Fibroblast of villous mesenchyme (primary cell): ENCODE data around the gene COL26A1. TPM values are rescaled to one million over a fixed set of nuclear protein-coding genes. Genes with fewer than 3 reads are reported as not detected.

ENCODE experiments used
- DNase-seq: peaks from one replicate; pipeline ENCODE4 v3.0.0-alpha.2; 2010; ENCODE audit warnings: low read depth
- H3K4me3 ChIP-seq: 2 replicates; pipeline ENCODE4 v1.5.1; 2011; ENCODE audit warnings: low read depth, mild to moderate bottlenecking, low read length
- total RNA-seq: library from RNA; depleted of rRNA; stranded (reverse); fragments of >200 nt; gene quantifications from 2 replicates; pipeline ENCODE4 v1.2.3, GENCODE V29; 2012
- TF ChIP-seq, protein P1 (sequence below): IDR thresholded peaks from 2 replicates; pipeline ENCODE4 v1.5.1; 2012; ENCODE audit warnings: low read depth, mild to moderate bottlenecking, low read length; ENCODE audit not compliant: insufficient read depth

COL26A1 gene
- total RNA-seq, 1 donor: not detected

DNA sequence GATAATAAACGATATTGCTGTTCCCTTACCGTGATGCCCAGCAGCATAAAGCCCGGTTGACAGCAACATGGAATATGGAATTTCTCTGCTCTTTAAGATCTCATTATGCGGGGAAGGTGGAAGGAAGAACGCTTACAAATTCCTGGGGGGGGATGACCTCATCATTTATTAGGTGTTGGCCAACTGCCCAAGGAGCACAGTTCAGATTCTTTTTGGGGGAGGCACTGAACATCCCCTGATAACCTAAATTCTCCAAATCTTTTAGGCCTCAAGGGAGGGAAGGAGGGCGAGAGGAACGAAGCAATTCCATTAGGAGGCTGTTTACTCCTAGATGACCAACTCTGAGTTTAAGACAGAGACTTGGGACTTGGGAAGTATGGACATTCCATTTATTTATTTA lies 5.2 kb upstream of the COL26A1 start:
- H3K4me3 ChIP-seq: no peak overlapping the region
- no peak for DNase-seq
- TF ChIP-seq, protein P1, sequence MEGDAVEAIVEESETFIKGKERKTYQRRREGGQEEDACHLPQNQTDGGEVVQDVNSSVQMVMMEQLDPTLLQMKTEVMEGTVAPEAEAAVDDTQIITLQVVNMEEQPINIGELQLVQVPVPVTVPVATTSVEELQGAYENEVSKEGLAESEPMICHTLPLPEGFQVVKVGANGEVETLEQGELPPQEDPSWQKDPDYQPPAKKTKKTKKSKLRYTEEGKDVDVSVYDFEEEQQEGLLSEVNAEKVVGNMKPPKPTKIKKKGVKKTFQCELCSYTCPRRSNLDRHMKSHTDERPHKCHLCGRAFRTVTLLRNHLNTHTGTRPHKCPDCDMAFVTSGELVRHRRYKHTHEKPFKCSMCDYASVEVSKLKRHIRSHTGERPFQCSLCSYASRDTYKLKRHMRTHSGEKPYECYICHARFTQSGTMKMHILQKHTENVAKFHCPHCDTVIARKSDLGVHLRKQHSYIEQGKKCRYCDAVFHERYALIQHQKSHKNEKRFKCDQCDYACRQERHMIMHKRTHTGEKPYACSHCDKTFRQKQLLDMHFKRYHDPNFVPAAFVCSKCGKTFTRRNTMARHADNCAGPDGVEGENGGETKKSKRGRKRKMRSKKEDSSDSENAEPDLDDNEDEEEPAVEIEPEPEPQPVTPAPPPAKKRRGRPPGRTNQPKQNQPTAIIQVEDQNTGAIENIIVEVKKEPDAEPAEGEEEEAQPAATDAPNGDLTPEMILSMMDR: no peak

DNA sequence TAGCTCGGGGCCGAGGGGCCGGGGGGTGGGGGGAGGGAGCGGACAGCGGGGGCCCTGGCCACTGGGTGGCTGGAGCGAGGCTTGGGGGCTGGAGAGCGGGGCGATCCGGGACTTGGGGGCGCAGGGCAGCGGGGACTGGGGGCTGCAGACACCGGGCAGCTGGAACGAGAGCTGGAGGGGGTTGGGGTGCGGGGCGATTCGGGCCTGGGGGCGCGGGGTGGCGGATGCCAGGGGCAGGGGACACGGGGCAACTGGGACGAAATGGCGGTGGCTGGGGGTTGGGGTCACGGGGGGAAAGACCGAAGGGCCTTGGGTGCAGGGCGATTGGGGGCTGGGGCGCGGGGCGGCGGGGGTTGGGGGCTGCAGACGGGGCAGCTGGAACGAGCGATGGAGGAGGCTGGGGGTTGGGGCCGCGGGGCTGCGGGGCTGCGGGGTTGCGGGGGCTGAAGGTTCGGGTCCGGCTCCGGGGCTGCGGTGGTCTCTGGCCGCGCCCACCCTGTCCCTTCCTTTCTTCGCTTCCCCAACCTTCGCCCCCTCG lies 590 bp downstream of the COL26A1 start:
- peak overlapping the region; percentile 38 for H3K4me3 ChIP-seq
- TF ChIP-seq, protein P1: no peak
- DNase-seq: no peak

DNA sequence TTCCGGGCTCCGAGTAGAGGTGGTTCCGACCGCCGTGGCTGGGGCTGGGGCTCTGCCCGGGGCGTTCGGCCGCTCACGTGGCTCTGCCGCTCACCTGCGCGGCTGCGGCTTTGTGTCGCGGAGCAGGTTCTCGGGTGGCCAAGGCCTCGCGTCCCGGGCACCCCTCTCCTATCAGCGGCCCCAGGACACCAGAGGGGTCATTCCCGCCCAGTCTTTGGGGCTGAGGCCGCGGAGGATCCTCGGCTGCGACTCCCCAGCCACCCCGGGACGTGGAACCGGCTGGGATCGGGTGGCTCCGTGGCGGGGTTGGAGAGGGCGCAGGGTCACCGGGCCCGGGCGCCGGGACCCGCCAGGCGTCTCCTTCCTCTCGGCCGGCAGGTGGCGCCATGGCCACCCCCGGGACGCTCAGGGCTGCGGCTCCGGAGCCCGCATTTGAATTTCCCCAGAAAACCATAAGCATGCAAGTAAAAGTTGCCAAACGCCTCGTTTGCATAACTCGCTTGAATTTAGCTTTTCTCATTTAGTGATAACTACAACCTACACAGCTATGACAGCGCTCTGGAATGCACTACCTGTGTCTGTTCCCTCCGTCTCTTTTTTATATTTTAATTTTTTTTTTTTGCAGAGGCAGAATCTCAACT lies 1.2 kb downstream of the COL26A1 start:
- peak overlapping the region; percentile 38 for H3K4me3 ChIP-seq
- TF ChIP-seq, protein P1: peak; percentile 83
- DNase-seq: peak; percentile 61

DNA sequence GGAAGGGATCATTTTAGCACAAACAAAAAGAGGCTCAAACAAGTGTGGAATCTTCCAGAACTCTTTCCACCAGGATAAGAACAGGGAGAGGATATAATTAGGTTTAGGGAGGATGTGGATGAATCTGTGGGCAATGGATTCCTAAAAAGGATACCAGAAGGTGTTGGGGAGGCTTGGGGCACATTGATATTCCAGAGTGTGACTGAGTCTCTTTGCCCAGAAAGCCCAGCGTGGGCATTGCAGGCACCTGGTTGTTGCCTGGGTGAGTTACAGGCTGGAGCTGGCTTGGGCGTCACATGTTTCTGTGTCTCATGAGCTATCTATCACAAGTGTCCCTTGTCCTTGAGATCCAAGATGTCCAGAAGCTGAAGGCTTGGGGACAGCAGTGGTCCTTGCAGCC lies 3.3 kb downstream of the COL26A1 start:
- no peak overlapping the region for H3K4me3 ChIP-seq
- DNase-seq: no peak
- TF ChIP-seq, protein P1: no peak

DNA sequence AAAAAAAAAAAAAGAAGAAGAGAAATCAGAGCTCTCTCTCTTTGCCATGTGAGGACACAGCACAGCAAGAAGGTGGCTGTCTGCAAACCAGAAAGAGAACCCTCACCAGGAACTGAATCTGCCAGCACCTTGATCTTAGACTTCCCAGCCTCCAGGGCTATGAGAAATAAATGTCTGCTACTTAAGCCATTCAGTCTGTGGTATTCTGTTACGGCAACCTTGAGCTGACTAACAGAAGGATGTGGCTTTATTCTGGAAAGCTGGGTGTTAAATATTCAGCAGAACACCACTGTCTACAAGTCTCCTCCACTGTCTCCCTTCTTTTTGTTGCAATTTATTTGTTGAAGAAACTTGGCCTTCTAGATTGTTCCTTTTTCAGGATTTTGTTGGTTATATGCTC lies 5.0 kb downstream of the COL26A1 start:
- TF ChIP-seq, protein P1: no peak
- no peak for DNase-seq
- no peak overlapping the region for H3K4me3 ChIP-seq

DNA sequence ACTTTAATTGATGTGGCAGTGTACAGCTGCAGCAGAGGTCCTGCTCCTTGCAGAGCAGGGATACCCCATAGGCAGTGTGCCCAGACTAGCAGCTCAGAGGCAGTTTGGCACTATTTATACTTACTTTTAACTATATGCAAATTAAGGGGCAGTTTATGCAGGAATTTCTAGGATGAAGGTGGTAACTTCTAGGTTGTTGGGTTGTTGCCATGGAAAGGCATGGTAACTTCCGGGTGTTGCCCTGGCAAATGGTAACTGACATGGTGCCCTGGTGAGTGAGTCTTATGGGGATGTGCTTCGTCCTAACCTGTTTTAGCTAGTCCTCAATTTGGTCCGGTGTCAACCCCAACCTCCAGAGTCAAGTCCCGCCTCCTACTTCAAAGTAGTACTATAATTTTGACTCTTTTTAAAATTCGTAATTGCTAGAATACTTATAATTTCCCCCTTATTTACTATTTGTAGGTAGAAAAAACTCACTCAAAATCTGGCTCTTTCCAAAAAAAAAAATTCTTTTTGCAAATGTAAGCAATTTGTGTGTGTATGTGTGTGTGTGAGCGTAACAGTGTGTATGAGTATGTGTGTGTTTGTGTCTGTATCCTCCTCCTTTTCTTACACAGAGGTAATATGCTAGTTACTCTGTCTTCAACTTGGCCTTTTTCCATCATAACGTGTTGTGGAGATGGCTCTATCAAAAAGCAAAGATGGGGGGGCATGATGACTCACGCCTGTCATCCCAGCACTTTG lies 5.9 kb downstream of the COL26A1 start:
- TF ChIP-seq, protein P1: no peak
- no peak for DNase-seq

More for the DNA sequence above, 5.9 kb downstream of the COL26A1 start:
- H3K4me3 ChIP-seq: no peak overlapping the region
